ENCODE data around the gene LMF2.
"Not testable (repeated sequence)": the region's sequence is repeated elsewhere in the genome, so short reads cannot be mapped to it uniquely, and the experiment has no call there.

Gene LMF2

GRCh38 chr22:50533856-50534711 is 26.6 kb upstream of the LMF2 start:
- peaks cover 34% of the 10 kb centered on the region for H3K4me1 ChIP-seq (ENCODE audit: control insufficient read depth, insufficient read depth, low read depth, low read length)
- H2BK120ac ChIP-seq (ENCODE audit: low read depth, low read length); H3K36me3 ChIP-seq (ENCODE audit: control insufficient read depth in 1 of 2, insufficient read depth in 2 of 2, low read depth in 1 of 2, low read length in 2 of 2); H3K27ac ChIP-seq (ENCODE audit: low read length, poor library complexity, severe bottlenecking); H2AK5ac ChIP-seq (ENCODE audit: low read length, severe bottlenecking); H4K8ac ChIP-seq (ENCODE audit: low read length); H2BK12ac ChIP-seq (ENCODE audit: low read length in 2 of 2); H2BK15ac ChIP-seq (ENCODE audit: low read depth, poor library complexity, severe bottlenecking); H2BK5ac ChIP-seq (ENCODE audit: low read depth, low read length, poor library complexity, severe bottlenecking); H3K14ac ChIP-seq (ENCODE audit: low read length in 2 of 2); H3K9ac ChIP-seq (ENCODE audit: low read length); H3K4me3 ChIP-seq (ENCODE audit: insufficient read depth in 1 of 2, low read depth in 1 of 2, low read length in 2 of 2); H3K4me2 ChIP-seq (ENCODE audit: low read length, poor library complexity, severe bottlenecking); H3K79me1 ChIP-seq (replicated peaks; ENCODE audit: low read length, poor library complexity, severe bottlenecking); H3K9me3 ChIP-seq (ENCODE audit: control insufficient read depth, low read length); H2AFZ ChIP-seq (ENCODE audit: low read depth, low read length); H3K23ac ChIP-seq (ENCODE audit: low read length in 2 of 2): not testable (repeated sequence)
- peak; percentile 84 for DNase-seq
- WGBS = 62% methylated on average over 16 of the region's 21 CpGs
- H4K91ac ChIP-seq (ENCODE audit: low read length) = peak overlapping the region; percentile 50
- H3K18ac ChIP-seq (ENCODE audit: low read depth in 1 of 2, low read length in 2 of 2) = peak overlapping the region; percentile 33 to 78
- peak overlapping the region in 1 of 2 experiments; percentile 41 for H3K4ac ChIP-seq (ENCODE audit: low read depth in 1 of 2, low read length in 2 of 2)
- peaks cover 0 to 27% of the 10 kb centered on the region in 2 experiments for H3K27me3 ChIP-seq (ENCODE audit: control insufficient read depth in 1 of 2, insufficient read depth in 1 of 2, low read length in 2 of 2)

DNA sequence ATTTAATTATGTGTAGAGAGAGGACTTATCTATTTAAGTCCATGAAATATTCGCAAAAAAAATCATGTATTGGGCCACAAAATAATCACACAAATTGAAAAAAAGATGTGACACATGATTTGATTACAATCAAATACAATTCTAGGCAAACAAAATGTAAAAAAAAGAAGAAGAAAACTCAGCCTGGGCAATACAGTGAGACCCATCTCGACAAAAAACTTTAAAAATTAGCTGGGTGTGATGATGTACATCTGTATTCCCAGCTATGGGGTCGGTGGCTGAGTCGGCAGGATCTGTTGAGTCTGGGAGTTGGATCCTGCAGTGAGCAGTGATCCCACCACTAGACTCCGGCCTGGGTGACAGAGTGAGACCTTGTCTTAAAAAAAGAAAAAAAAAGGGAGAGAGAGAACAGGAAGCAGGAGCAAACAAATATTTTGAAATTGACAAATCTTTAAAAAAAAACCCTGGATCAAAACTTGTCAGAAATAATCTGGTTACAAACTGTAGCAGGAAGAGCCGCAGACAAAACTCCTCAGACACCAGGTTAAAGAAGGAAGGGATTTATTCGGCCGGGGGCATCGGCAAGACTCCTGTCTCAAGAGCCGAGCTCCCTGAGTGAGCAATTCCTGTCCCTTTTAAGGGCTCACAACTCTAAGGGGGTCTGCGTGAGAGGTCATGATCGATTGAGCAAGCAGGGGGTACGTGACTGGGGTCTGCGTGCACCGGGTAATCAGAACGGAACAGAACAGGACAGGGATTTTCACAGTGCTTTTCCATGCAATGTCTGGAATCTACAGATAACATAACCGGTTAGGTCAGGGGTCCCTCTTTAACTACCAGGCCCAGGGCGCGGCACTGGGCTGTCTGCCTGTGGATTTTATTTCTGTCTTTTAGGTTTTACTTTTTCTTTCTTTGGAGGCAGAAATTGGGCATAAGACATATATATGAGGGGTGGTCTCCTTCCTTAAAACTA is 25.6 kb upstream of the LMF2 start:
- Histone ChIP-seq H2AFZ (ENCODE audit: low read depth, low read length) (no peak overlapping the region), H3K27ac (ENCODE audit: low read length, poor library complexity, severe bottlenecking) (no peak overlapping the region), H3K23ac (ENCODE audit: low read length in 2 of 2) (no peak overlapping the region), H2BK15ac (ENCODE audit: low read depth, poor library complexity, severe bottlenecking) (no peak overlapping the region), H3K4me2 (ENCODE audit: low read length, poor library complexity, severe bottlenecking) (no peak overlapping the region), H3K9me3 (ENCODE audit: control insufficient read depth, low read length) (no peaks in the 10 kb centered on the region), H2BK120ac (ENCODE audit: low read depth, low read length) (peak overlapping the region; percentile 71), H3K18ac (ENCODE audit: low read depth in 1 of 2, low read length in 2 of 2) (no peak overlapping the region), H3K79me1 (replicated peaks; ENCODE audit: low read length, poor library complexity, severe bottlenecking) (peaks cover 2% of the 10 kb centered on the region), H2AK5ac (ENCODE audit: low read length, severe bottlenecking) (no peak overlapping the region), H3K4ac (ENCODE audit: low read depth in 1 of 2, low read length in 2 of 2) (peak overlapping the region in 1 of 2 experiments; percentile 28), H3K4me1 (ENCODE audit: control insufficient read depth, insufficient read depth, low read depth, low read length) (peaks cover 35% of the 10 kb centered on the region), H3K14ac (ENCODE audit: low read length in 2 of 2) (no peak overlapping the region), H3K4me3 (ENCODE audit: insufficient read depth in 1 of 2, low read depth in 1 of 2, low read length in 2 of 2) (no peak overlapping the region), H4K8ac (ENCODE audit: low read length) (no peak overlapping the region), H3K27me3 (ENCODE audit: control insufficient read depth in 1 of 2, insufficient read depth in 1 of 2, low read length in 2 of 2) (peaks cover 0 to 27% of the 10 kb centered on the region in 2 experiments), H4K91ac (ENCODE audit: low read length) (no peak overlapping the region), H2BK12ac (ENCODE audit: low read length in 2 of 2) (no peak overlapping the region), H3K9ac (ENCODE audit: low read length) (peak overlapping the region; percentile 93), H2BK5ac (ENCODE audit: low read depth, low read length, poor library complexity, severe bottlenecking) (no peak overlapping the region), H3K36me3 (ENCODE audit: control insufficient read depth in 1 of 2, insufficient read depth in 2 of 2, low read depth in 1 of 2, low read length in 2 of 2) (peaks cover 0 to 3% of the 10 kb centered on the region in 2 experiments)
- WGBS = 94% methylated on average over 17 of the region's 19 CpGs
- peak; percentile 3 for DNase-seq

DNA sequence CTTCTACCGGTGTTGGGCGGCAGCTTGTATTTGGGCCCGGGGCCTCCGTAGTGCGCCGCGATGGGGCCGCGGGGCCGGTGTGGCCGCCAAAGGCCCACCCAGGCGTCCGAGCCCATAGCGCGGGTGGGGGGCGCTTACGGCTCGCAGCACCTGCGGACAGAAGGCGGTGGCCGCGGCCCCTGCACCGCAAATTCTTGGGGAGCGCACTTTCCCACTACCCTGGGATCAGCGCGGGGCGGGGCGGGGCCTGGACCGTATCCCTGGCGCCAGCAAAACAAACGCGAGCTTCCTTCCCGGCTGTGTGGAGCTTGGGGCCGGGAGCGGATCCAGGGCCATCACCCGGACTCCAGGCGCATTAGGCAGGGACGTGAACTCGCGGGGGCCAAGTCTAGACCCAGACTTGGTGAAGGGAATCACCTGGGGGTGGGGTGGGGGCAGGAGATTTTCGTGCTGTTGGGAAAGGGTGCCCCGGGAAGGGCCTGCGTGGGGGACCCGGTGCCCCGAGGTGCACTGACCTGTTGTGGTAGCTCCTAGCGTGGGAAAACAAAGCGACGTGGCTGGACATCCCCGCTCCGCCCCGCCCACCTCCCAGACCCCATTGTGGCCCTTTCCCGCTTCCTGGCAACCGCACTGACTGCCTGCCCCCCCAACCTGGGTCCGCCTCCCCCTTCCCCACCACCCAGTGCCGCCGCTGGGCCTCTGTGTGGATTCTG is 24.6 kb upstream of the LMF2 start:
- 5% methylated on average over 45 of the region's 56 CpGs for WGBS
- H4K91ac ChIP-seq (ENCODE audit: low read length) = peak overlapping the region; percentile 78

More for the DNA sequence above, 24.6 kb upstream of the LMF2 start:
- Histone ChIP-seq H3K9me3 (ENCODE audit: control insufficient read depth, low read length) (no peaks in the 10 kb centered on the region), H3K36me3 (ENCODE audit: control insufficient read depth in 1 of 2, insufficient read depth in 2 of 2, low read depth in 1 of 2, low read length in 2 of 2) (peaks cover 0 to 3% of the 10 kb centered on the region in 2 experiments), H2AFZ (ENCODE audit: low read depth, low read length) (peak overlapping the region; percentile 58), H4K8ac (ENCODE audit: low read length) (peak overlapping the region; percentile 93), H3K4ac (ENCODE audit: low read depth in 1 of 2, low read length in 2 of 2) (peak overlapping the region; percentile 77 to 90), H3K23ac (ENCODE audit: low read length in 2 of 2) (no peak overlapping the region), H3K18ac (ENCODE audit: low read depth in 1 of 2, low read length in 2 of 2) (peak overlapping the region; percentile 84 to 95), H2BK15ac (ENCODE audit: low read depth, poor library complexity, severe bottlenecking) (no peak overlapping the region), H2BK5ac (ENCODE audit: low read depth, low read length, poor library complexity, severe bottlenecking) (no peak overlapping the region), H3K9ac (ENCODE audit: low read length) (peak overlapping the region; percentile 93), H2BK120ac (ENCODE audit: low read depth, low read length) (peak overlapping the region; percentile 97), H3K14ac (ENCODE audit: low read length in 2 of 2) (peak overlapping the region in 1 of 2 experiments; percentile 83), H2AK5ac (ENCODE audit: low read length, severe bottlenecking) (no peak overlapping the region), H3K27ac (ENCODE audit: low read length, poor library complexity, severe bottlenecking) (no peak overlapping the region), H3K79me1 (replicated peaks; ENCODE audit: low read length, poor library complexity, severe bottlenecking) (peaks cover 2% of the 10 kb centered on the region), H3K4me3 (ENCODE audit: insufficient read depth in 1 of 2, low read depth in 1 of 2, low read length in 2 of 2) (peak overlapping the region; percentile 45 to 85), H2BK12ac (ENCODE audit: low read length in 2 of 2) (peak overlapping the region in 1 of 2 experiments; percentile 86), H3K27me3 (ENCODE audit: control insufficient read depth in 1 of 2, insufficient read depth in 1 of 2, low read length in 2 of 2) (peaks cover 0 to 27% of the 10 kb centered on the region in 2 experiments), H3K4me1 (ENCODE audit: control insufficient read depth, insufficient read depth, low read depth, low read length) (peaks cover 39% of the 10 kb centered on the region), H3K4me2 (ENCODE audit: low read length, poor library complexity, severe bottlenecking) (peak overlapping the region; percentile 87)
- peak; percentile 85 for DNase-seq

Measured in mesenchymal stem cell (in vitro differentiated cells and primary cell).